MM.1S (cell line): ENCODE measurements around the gene MRPL43.

Experiments used
- DNase-seq: peaks from one replicate; pipeline ENCODE4 v3.0.0-alpha.2; 2015
- H2AFZ ChIP-seq: fragments of 300-600 bp; sonication (generic); 2 replicates; pipeline ENCODE4 v1.6.0; 2016; ENCODE audit warnings: antibody characterized with exemption, low read length
- H3F3A ChIP-seq: fragments of 300-600 bp; sonication (generic); 2 replicates; pipeline ENCODE4 v1.6.1; 2016; ENCODE audit warnings: mild to moderate bottlenecking, antibody characterized with exemption, low read length, moderate library complexity, mixed read lengths; ENCODE audit not compliant: insufficient read depth
- H3K27ac ChIP-seq: fragments of 300-600 bp; sonication (generic); 2 replicates; pipeline ENCODE4 v1.5.1; 2016; ENCODE audit warnings: mild to moderate bottlenecking, low read length
- H3K27me3 ChIP-seq: fragments of 300-600 bp; sonication (generic); replicated peaks from 2 replicates; pipeline ENCODE4 v1.6.0; 2016; ENCODE audit warnings: low read length; ENCODE audit not compliant: insufficient read depth
- H3K36me3 ChIP-seq: fragments of 300-600 bp; sonication (generic); replicated peaks from 2 replicates; pipeline ENCODE4 v1.6.1; 2016; ENCODE audit warnings: mild to moderate bottlenecking, low read length, mixed read lengths; ENCODE audit not compliant: insufficient read depth
- H3K4me1 ChIP-seq: fragments of 300-600 bp; sonication (generic); 2 replicates; pipeline ENCODE4 v1.6.1; 2016; ENCODE audit warnings: low read length, mixed read lengths
- H3K4me2 ChIP-seq: fragments of 300-600 bp; sonication (generic); 2 replicates; pipeline ENCODE4 v1.6.0; 2016; ENCODE audit warnings: low read depth, low read length
- H3K4me3 ChIP-seq: fragments of 300-600 bp; sonication (generic); 2 replicates; pipeline ENCODE4 v1.5.1; 2016; ENCODE audit warnings: low read length, mixed read lengths
- H3K79me2 ChIP-seq: fragments of 300-600 bp; sonication (generic); 2 replicates; pipeline ENCODE4 v1.6.1; 2016; ENCODE audit warnings: mixed run types, low read length, mixed read lengths
- H3K9ac ChIP-seq: fragments of 300-600 bp; sonication (generic); 2 replicates; pipeline ENCODE4 v1.6.1; 2016; ENCODE audit warnings: low read length, mixed read lengths
- H3K9me2 ChIP-seq: fragments of 300-600 bp; sonication (generic); replicated peaks from 2 replicates; pipeline ENCODE4 v1.6.1; 2016; ENCODE audit warnings: mild to moderate bottlenecking, low read length, mixed read lengths; ENCODE audit not compliant: insufficient read depth
- H3K9me3 ChIP-seq: fragments of 300-600 bp; sonication (generic); replicated peaks from 2 replicates; pipeline ENCODE4 v1.6.1; 2016; ENCODE audit warnings: mild to moderate bottlenecking, low read length, mixed read lengths; ENCODE audit not compliant: insufficient read depth
- H4K20me1 ChIP-seq: fragments of 300-600 bp; sonication (generic); 2 replicates; pipeline ENCODE4 v1.6.1; 2016; ENCODE audit warnings: mild to moderate bottlenecking, low read length, moderate library complexity, mixed read lengths; ENCODE audit not compliant: insufficient read depth
- EZH2 ChIP-seq: fragments of 300-600 bp; sonication (generic); optimal IDR thresholded peaks from 2 replicates; pipeline ENCODE3; 2017; ENCODE audit warnings: low read depth, mild to moderate bottlenecking, antibody characterized with exemption, low read length, mixed read lengths
- EZH2phosphoT487 ChIP-seq: fragments of 300-600 bp; sonication (generic); IDR thresholded peaks from 2 replicates; pipeline ENCODE4 v1.6.1; 2018; ENCODE audit warnings: antibody characterized with exemption, low read length
- TF ChIP-seq, protein P1 (sequence below): fragments of 300-600 bp; sonication (generic); IDR thresholded peaks from 2 replicates; pipeline ENCODE4 v1.5.1; 2016; ENCODE audit warnings: antibody characterized with exemption, low read length, mixed read lengths

MRPL43 gene

DNA sequence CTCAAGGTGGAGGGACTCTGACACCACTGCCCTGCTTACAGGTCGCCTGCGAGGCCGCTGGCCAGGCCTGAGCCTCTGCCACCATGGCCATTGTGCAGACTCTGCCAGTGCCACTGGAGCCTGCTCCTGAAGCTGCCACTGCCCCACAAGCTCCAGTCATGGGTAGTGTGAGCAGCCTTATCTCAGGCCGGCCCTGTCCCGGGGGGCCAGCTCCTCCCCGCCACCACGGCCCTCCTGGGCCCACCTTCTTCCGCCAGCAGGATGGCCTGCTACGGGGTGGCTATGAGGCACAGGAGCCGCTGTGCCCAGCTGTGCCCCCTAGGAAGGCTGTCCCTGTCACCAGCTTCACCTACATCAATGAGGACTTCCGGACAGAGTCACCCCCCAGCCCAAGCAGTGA is 15.2 kb upstream of the MRPL43 start:
- no peak overlapping the region for H2AFZ ChIP-seq
- no peak overlapping the region for H3K27ac ChIP-seq

DNA sequence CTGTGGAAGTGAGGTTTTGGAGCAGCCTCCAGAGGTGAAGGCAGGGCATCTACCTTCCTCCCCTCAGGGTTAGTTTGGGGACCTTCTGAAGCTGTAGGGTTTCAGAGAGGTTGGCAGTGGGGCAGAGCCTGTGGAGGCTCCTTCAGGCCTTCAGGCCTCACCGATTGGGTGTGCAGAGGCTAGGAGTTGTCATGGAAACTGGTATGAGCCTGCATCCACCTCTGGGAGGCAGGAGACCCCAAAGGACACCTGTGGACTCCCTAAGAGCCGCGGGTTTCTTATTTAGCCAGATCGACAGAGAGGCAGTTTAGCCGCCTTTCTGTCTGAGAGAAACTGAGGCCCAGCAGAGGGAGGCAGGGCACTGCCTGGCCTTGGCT is 14.3 kb upstream of the MRPL43 start:
- Histone ChIP-seq H3F3A (peaks cover 16% of the 10 kb centered on the region), H2AFZ (no peak overlapping the region), H3K4me2 (no peak overlapping the region), H3K27ac (no peak overlapping the region), H3K4me3 (no peak overlapping the region), H3K9me3 (no peaks in the 10 kb centered on the region), H3K36me3 (no peaks in the 10 kb centered on the region), H3K9ac (no peak overlapping the region), H3K79me2 (no peaks in the 10 kb centered on the region), H3K27me3 (no peaks in the 10 kb centered on the region), H3K4me1 (peaks cover 8% of the 10 kb centered on the region), H4K20me1 (no peaks in the 10 kb centered on the region), H3K9me2 (no peaks in the 10 kb centered on the region)
- no peak for TF ChIP-seq EZH2
- no peak for TF ChIP-seq EZH2phosphoT487
- TF ChIP-seq, protein P1, sequence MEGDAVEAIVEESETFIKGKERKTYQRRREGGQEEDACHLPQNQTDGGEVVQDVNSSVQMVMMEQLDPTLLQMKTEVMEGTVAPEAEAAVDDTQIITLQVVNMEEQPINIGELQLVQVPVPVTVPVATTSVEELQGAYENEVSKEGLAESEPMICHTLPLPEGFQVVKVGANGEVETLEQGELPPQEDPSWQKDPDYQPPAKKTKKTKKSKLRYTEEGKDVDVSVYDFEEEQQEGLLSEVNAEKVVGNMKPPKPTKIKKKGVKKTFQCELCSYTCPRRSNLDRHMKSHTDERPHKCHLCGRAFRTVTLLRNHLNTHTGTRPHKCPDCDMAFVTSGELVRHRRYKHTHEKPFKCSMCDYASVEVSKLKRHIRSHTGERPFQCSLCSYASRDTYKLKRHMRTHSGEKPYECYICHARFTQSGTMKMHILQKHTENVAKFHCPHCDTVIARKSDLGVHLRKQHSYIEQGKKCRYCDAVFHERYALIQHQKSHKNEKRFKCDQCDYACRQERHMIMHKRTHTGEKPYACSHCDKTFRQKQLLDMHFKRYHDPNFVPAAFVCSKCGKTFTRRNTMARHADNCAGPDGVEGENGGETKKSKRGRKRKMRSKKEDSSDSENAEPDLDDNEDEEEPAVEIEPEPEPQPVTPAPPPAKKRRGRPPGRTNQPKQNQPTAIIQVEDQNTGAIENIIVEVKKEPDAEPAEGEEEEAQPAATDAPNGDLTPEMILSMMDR, result no peak
- peak; percentile 3 for DNase-seq

More for the DNA sequence above, 15.2 kb upstream of the MRPL43 start:
- no peaks in the 10 kb centered on the region for H3K27me3 ChIP-seq
- H3K79me2 ChIP-seq, result no peaks in the 10 kb centered on the region
- no peak overlapping the region for H3K4me2 ChIP-seq
- H3K36me3 ChIP-seq, result no peaks in the 10 kb centered on the region
- no peak for DNase-seq
- H3K4me3 ChIP-seq, result no peak overlapping the region
- no peak overlapping the region for H3K9ac ChIP-seq
- H3K9me3 ChIP-seq, result no peaks in the 10 kb centered on the region
- no peaks in the 10 kb centered on the region for H4K20me1 ChIP-seq
- no peak for TF ChIP-seq EZH2phosphoT487
- TF ChIP-seq, protein P1, result no peak
- no peak for TF ChIP-seq EZH2
- H3K4me1 ChIP-seq, result peaks cover 6% of the 10 kb centered on the region; the same call in 1 of the 2 replicates
- no peaks in the 10 kb centered on the region for H3K9me2 ChIP-seq
- H3F3A ChIP-seq, result peaks cover 13% of the 10 kb centered on the region

DNA sequence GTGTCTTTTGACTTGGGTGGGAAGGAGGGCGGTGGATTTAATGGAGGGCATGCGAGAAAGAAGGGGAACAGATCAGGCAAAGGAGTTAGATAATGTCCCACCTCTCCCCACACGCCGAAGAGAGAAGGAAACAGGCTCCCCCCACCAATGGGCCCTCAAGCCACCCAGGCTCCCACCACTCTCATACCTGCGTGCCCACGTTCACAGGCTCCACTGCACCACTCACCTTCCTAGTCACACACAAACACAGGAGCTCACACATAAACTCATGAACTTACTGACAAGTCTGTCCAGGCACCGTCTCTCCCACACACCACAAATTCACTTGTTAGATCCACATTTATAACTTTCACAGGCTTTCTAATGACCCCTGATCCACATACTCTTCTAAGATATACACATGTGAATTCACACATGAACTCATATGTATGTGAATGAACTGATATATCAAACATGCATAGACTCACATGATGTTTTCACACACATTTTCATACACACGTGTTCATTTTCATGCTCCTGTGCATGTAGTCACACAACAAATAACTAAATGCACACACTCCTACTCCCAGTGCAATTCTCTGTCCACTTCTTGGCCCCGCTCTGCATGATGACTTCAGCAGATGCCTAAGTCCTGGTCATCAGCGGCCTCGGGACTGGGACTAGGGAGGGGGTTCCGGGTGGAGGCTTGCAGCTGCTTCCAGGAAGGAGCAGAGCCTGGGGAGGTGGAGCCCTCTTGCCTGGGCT is 13.8 kb upstream of the MRPL43 start:
- Histone ChIP-seq H3K4me3 (no peak overlapping the region), H3K9me2 (no peaks in the 10 kb centered on the region), H4K20me1 (no peaks in the 10 kb centered on the region), H3K4me1 (peaks cover 13% of the 10 kb centered on the region), H2AFZ (no peak overlapping the region), H3K27me3 (no peaks in the 10 kb centered on the region), H3K36me3 (no peaks in the 10 kb centered on the region), H3F3A (peaks cover 22% of the 10 kb centered on the region), H3K79me2 (no peaks in the 10 kb centered on the region), H3K27ac (no peak overlapping the region), H3K9me3 (no peaks in the 10 kb centered on the region), H3K9ac (no peak overlapping the region), H3K4me2 (no peak overlapping the region)
- DNase-seq, result no peak
- TF ChIP-seq EZH2, result no peak
- TF ChIP-seq, protein P1, result no peak
- TF ChIP-seq EZH2phosphoT487, result no peak
